Kidney (tissue), 14 donors: ENCODE results near the gene CUL7. TPM values are rescaled to one million over a fixed set of nuclear protein-coding genes. Genes with fewer than 3 reads are reported as not detected.
A peak's percentile ranks its signal among the peaks of the same experiment; 100 is the strongest.

Source experiments
- DNase-seq, 5 donors: peaks; one replicate each; pipeline ENCODE4 v3.0.0-alpha.2; 2013 to 2020
- FAIRE-seq: peaks from 2 replicates; lab custom pipeline; 2012; peaks lifted over from hg19 to GRCh38; lab: Jason Lieb, UNC
- H3K27ac ChIP-seq, 2 donors: one replicate each; pipeline ENCODE4 v1.7.0; 2013; ENCODE audit warnings: low read depth in 2 of 2, low read length in 2 of 2, inconsistent platforms in 1 of 2
- H3K27me3 ChIP-seq: one replicate; pipeline ENCODE4 v1.7.1; 2013; ENCODE audit warnings: low read length, inconsistent platforms; ENCODE audit not compliant: control insufficient read depth, insufficient read depth
- H3K36me3 ChIP-seq, 3 donors: one replicate each; pipeline versions ENCODE4 v1.7.0 to v1.7.1; 2013; ENCODE audit warnings: low read length in 3 of 3, control low read depth in 1 of 3, inconsistent platforms in 1 of 3; ENCODE audit not compliant: insufficient read depth in 3 of 3, control insufficient read depth in 2 of 3
- H3K4me1 ChIP-seq, 3 donors: one replicate each; pipeline versions ENCODE4 v1.7.0 to v1.7.1; 2013; ENCODE audit warnings: low read length in 3 of 3, inconsistent platforms in 1 of 3, low read depth in 1 of 3; ENCODE audit not compliant: control insufficient read depth in 2 of 3, insufficient read depth in 2 of 3
- H3K4me3 ChIP-seq, 3 donors: one replicate each; pipeline versions ENCODE4 v1.7.0 to v1.8.1; 2013; ENCODE audit warnings: low read length in 3 of 3, control low read depth in 1 of 3, inconsistent platforms in 1 of 3
- H3K9ac ChIP-seq, 3 donors: one replicate each; pipeline versions ENCODE4 v1.7.0 to v1.7.1; 2013; ENCODE audit warnings: low read length in 3 of 3, control low read depth in 1 of 3, inconsistent platforms in 1 of 3
- H3K9me3 ChIP-seq, 3 donors: one replicate each; pipeline versions ENCODE4 v1.7.0 to v1.7.1; 2013; ENCODE audit warnings: low read length in 3 of 3, control low read depth in 1 of 3, inconsistent platforms in 1 of 3; ENCODE audit not compliant: control insufficient read depth in 2 of 3, insufficient read depth in 1 of 3
- intact Hi-C: fragments of 100-400 bp; cut with DNase I; formaldehyde crosslinking; loops from one replicate; pipeline ENCODE4 v1.11.1; 2022
- polyA plus RNA-seq: library from polyadenylated mRNA; stranded (reverse); fragments of 350-450 nt; fragmentation: Illumina TruSeq; extraction: RNeasy Lipid Tissue Mini Kit (QIAGEN cat#74804); gene quantifications from one replicate; pipeline ENCODE4 v1.2.3, GENCODE V29; 2014; ENCODE audit warnings: low read depth, low replicate concordance; ENCODE audit not compliant: insufficient read depth
- total RNA-seq: library from RNA; stranded (reverse); fragmentation: NEBNext Ultra II Directional; extraction: Animal tissue kit (Norgen Biotek cat#: 25700); gene quantifications from one replicate; pipeline ENCODE4 v1.2.1, GENCODE V29; 2021
- TF ChIP-seq, protein P1 (sequence below): IDR thresholded peaks from 3 replicates; pipeline ENCODE4 v1.5.1; 2012; ENCODE audit warnings: mild to moderate bottlenecking, moderate library complexity, borderline replicate concordance; ENCODE audit not compliant: insufficient read depth; ENCODE audit errors: extremely low read depth
- donor health status: control.
- donor health status: control.
- donor health status: control.
- donor health status: control.
- donor health status: control.
- donor health status: DM: yes; HTN: yes; CAD: no.
- donor health status: Normal renal cell carcinoma (clear cell type).

The CUL7 gene
- total and polyA plus RNA-seq, 2 donors from 2014 or later, result 10.1 to 24.5 TPM

DNA sequence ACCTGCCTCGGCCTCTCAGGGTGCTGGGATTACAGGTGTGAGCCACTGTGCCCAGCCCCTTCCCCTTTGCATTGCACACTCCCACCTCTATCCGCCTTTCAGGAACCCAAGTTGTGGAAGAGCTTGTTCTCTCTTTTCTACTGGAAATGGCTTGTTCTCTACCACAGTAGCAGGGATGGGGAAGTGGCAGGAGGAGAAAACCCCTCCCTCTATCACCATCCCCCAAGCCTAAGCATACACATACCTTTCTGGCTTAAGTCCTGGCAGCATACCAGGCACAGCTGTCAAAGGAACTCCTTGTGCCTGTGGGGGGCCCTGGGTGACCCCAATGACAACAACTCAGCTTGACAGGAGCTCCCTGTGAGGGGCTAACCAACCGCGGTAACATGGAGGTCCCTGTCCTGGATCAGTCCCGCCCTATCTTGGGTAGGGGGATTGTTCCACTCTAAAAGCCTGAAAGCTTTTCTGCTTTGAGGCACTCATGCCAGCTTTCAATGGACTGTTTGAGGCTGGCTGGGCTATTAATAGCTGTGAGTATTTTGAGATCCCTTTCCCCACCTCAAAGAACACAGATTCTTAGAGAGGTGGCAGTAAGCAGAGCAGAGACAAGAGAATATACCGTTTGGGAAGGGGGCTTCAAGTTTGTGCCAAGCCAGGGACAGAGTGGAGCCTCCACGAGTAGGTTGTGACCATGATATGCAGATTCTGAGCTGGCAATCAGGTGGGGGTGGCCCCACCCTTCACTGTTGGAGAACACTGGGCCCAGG, 37.3 kb downstream of the CUL7 start:
- Histone ChIP-seq H3K4me1 (peaks cover 2 to 26% (median 24%) of the 10 kb centered on the region in 3 donors), H3K4me3 (no peak overlapping the region), H3K36me3 (peaks cover 7 to 18% (median 15%) of the 10 kb centered on the region in 3 donors), H3K27ac (no peak overlapping the region), H3K9ac (no peak overlapping the region), H3K9me3 (no peaks in the 10 kb centered on the region), H3K27me3 (no peaks in the 10 kb centered on the region)
- no peak for DNase-seq
- intact Hi-C loops, result no loop called here
- FAIRE-seq, result no peak
- TF ChIP-seq, protein P1, sequence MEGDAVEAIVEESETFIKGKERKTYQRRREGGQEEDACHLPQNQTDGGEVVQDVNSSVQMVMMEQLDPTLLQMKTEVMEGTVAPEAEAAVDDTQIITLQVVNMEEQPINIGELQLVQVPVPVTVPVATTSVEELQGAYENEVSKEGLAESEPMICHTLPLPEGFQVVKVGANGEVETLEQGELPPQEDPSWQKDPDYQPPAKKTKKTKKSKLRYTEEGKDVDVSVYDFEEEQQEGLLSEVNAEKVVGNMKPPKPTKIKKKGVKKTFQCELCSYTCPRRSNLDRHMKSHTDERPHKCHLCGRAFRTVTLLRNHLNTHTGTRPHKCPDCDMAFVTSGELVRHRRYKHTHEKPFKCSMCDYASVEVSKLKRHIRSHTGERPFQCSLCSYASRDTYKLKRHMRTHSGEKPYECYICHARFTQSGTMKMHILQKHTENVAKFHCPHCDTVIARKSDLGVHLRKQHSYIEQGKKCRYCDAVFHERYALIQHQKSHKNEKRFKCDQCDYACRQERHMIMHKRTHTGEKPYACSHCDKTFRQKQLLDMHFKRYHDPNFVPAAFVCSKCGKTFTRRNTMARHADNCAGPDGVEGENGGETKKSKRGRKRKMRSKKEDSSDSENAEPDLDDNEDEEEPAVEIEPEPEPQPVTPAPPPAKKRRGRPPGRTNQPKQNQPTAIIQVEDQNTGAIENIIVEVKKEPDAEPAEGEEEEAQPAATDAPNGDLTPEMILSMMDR, result no peak

DNA sequence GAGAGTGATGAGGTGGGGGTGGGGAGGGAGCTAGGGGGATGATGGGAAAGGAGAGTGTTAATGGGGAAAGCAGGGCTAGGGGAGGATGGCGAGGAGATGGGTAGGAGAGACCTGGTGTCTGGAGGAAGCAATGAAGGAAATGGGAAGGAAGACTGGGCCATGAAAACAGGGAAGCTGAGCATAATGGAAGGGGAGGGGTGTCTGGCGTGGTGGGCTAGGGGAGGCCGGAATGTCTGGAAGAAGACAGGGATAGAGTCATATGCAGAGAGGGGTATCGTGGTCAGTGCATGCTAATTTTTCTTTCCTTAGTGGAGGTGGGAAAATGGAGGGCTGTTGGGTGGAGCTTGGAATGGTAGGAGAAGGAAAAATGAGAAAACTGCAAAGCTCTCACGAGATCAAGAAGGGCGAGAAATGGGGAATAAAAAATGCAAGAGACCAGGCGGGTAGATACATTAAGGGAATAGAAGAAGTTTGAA, 39.2 kb downstream of the CUL7 start:
- Histone ChIP-seq H3K4me3 (peak overlapping the region; percentile 78 to 100 (median 90)), H3K4me1 (peaks cover 2 to 22% (median 18%) of the 10 kb centered on the region in 3 donors), H3K9ac (peak overlapping the region in 2 of 3 donors; percentile 77 to 97), H3K27ac (peak overlapping the region; percentile 45 to 61), H3K36me3 (peaks cover 11 to 29% (median 20%) of the 10 kb centered on the region in 3 donors), H3K9me3 (no peaks in the 10 kb centered on the region), H3K27me3 (no peaks in the 10 kb centered on the region)
- FAIRE-seq (no peak), DNase-seq (peak in 1 of 5 donors; percentile 50)
- intact Hi-C loops, result no loop called here
- TF ChIP-seq, protein P1, result no peak

DNA sequence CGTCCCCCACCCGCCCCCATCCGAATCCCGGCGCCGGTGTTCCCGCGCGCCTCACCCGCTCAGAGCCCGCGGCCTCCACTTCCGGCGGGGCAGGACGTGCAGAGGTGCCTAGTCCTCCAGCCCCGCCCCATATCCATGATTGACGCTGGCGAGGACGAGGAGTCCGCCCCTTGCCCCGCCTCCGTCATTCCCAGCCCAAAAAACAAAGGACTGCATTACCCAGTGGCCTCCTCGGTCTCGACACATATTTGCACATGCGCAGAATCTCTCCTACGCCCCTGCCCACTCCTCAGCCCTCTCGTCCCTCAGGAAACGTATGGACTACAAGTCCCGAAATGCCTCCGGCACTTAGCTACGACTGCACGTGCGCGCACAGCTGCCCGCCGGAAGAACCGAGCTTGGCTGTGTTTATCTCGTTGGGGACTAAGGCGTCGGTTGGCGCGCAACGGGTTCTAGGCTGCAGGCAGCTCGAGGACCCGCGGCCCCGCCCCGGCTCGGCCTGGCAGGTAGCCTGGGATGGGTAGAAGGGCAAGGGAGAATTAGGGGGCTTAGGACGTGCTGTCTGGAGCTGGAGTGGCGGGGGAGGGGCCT, 39.7 kb downstream of the CUL7 start, which contains the start of the genes KLHDC3 and MEA1:
Gene KLHDC3, plus strand, starts transcription at position 407 of the 591 bp plus-strand sequence. CDS start 2,944 bp downstream, outside the sequence.
Gene MEA1, minus strand, starts transcription at position 104 of the 591 bp plus-strand sequence. CDS start 133 bp downstream, outside the sequence.
- intact Hi-C loops, result no loop called here
- Histone ChIP-seq H3K9me3 (no peaks in the 10 kb centered on the region), H3K27ac (peak within 1 kb of the TSS; percentile 45 to 61), H3K36me3 (peaks cover 8 to 26% (median 17%) of the 10 kb centered on the region in 3 donors), H3K4me1 (peaks cover 2 to 22% (median 18%) of the 10 kb centered on the region in 3 donors), H3K9ac (peak within 1 kb of the TSS; percentile 78 to 97 (median 83)), H3K4me3 (peak within 1 kb of the TSS; percentile 78 to 100 (median 90)), H3K27me3 (no peaks in the 10 kb centered on the region)
- peak; percentile 99 to 100 (median 100) for DNase-seq
- TF ChIP-seq, protein P1, result no peak
- peak; percentile 97 for FAIRE-seq
